Smooth muscle cell (in vitro differentiated cells): ENCODE data around the gene MYL10. TPM values are rescaled to one million over a fixed set of nuclear protein-coding genes. Genes with fewer than 3 reads are reported as not detected.
A peak's percentile ranks its signal among the peaks of the same experiment; 100 is the strongest.

Experiments
- DNase-seq: peaks from one replicate; lab custom pipeline; 2025; ENCODE audit not compliant: unreplicated experiment; lab: John Stamatoyannopoulos, UW
- H2AFZ ChIP-seq: fragments of 200-600 bp; sonication (generic); 2 replicates; pipeline ENCODE4 v1.6.0; 2016; ENCODE audit warnings: antibody characterized with exemption, low read depth, mild to moderate bottlenecking
- H3F3A ChIP-seq: fragments of 200-600 bp; sonication (generic); 2 replicates; pipeline ENCODE4 v1.6.0; 2017; ENCODE audit warnings: antibody characterized with exemption, low read depth
- H3K27ac ChIP-seq: fragments of 200-600 bp; sonication (generic); 2 replicates; pipeline ENCODE4 v1.5.1; 2016; ENCODE audit warnings: low read depth, mild to moderate bottlenecking
- H3K27me3 ChIP-seq: fragments of 200-600 bp; sonication (generic); 2 replicates; pipeline ENCODE4 v1.6.1; 2016; ENCODE audit warnings: low read depth, mild to moderate bottlenecking
- H3K36me3 ChIP-seq: fragments of 200-600 bp; sonication (generic); 2 replicates; pipeline ENCODE4 v1.5.1; 2016; ENCODE audit warnings: low read depth
- H3K4me1 ChIP-seq: fragments of 200-600 bp; sonication (generic); 2 replicates; pipeline ENCODE4 v1.5.1; 2016; ENCODE audit warnings: low read depth
- H3K4me2 ChIP-seq: fragments of 200-600 bp; sonication (generic); 2 replicates; pipeline ENCODE4 v1.6.0; 2016; ENCODE audit warnings: mild to moderate bottlenecking
- H3K4me3 ChIP-seq: fragments of 200-600 bp; sonication (generic); 2 replicates; pipeline ENCODE4 v1.5.1; 2016; ENCODE audit warnings: mild to moderate bottlenecking
- H3K79me2 ChIP-seq: fragments of 200-600 bp; sonication (generic); 2 replicates; pipeline ENCODE4 v1.6.0; 2016; ENCODE audit warnings: low read depth, mild to moderate bottlenecking
- H3K9ac ChIP-seq: fragments of 200-600 bp; sonication (generic); 2 replicates; pipeline ENCODE4 v1.6.0; 2016; ENCODE audit warnings: low read depth
- H3K9me3 ChIP-seq: fragments of 200-600 bp; sonication (generic); replicated peaks from 2 replicates; pipeline ENCODE4 v1.5.1; 2016; ENCODE audit warnings: low read depth
- H4K20me1 ChIP-seq: fragments of 200-600 bp; sonication (generic); 2 replicates; pipeline ENCODE4 v1.6.0; 2016; ENCODE audit warnings: low read depth
- WGBS: methylation state at CpG from one replicate; pipeline ENCODE4 v1.1.7; 2016; ENCODE audit warnings: low lambda C conversion rate; 5-methylcytosine and 5-hydroxymethylcytosine counted together
- polyA plus RNA-seq: library from polyadenylated mRNA; unstranded; fragments of >200 nt; fragmentation: Nextera tagmentation; extraction: Ambion mirVana; gene quantifications from 2 replicates; pipeline ENCODE4 v1.2.1, GENCODE V29; 2016
- total RNA-seq: library from RNA; depleted of rRNA; stranded (reverse); fragments of >200 nt; gene quantifications from 2 replicates; pipeline ENCODE4 v1.2.3, GENCODE V29; 2014
- TF ChIP-seq, protein P1 (sequence below): fragments of 200-600 bp; sonication (generic); IDR thresholded peaks from 2 replicates; pipeline ENCODE4 v1.5.1; 2017; ENCODE audit warnings: borderline replicate concordance, mild to moderate bottlenecking, antibody characterized with exemption; ENCODE audit not compliant: insufficient read depth, poor library complexity, severe bottlenecking

Gene MYL10
- total and polyA plus RNA-seq, 2 experiments from 2014 or later: 5.3 to 32.7 TPM

DNA sequence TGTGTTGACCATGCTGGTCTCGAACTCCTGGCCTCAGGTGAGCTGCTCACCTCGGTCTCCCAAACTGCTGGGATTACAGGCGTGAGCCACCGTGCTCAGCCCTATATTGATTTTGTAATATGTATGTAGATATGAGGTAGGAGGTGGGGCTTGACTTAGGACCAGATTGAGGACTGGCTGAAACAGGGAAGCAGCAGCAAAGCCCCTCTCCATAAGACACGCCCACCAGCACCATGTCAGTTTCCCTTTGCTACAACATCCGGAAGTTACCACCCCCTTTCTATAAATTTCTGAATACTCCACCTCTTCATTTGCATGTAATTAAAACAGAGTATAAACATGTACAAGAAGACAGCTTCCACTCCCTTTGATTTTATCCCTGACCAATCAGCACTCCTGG is 47.9 kb upstream of the MYL10 start:
- Histone ChIP-seq H2AFZ (no peak overlapping the region), H3K4me2 (no peak overlapping the region), H3K9me3 (no peaks in the 10 kb centered on the region), H3K4me3 (no peak overlapping the region), H4K20me1 (no peaks in the 10 kb centered on the region), H3F3A (no peaks in the 10 kb centered on the region), H3K36me3 (no peaks in the 10 kb centered on the region), H3K4me1 (no peaks in the 10 kb centered on the region), H3K27ac (no peak overlapping the region), H3K79me2 (no peaks in the 10 kb centered on the region), H3K9ac (no peak overlapping the region), H3K27me3 (no peaks in the 10 kb centered on the region)
- DNase-seq: no peak
- 87% methylated on average over 6 of the region's 6 CpGs for WGBS
- TF ChIP-seq, protein P1, sequence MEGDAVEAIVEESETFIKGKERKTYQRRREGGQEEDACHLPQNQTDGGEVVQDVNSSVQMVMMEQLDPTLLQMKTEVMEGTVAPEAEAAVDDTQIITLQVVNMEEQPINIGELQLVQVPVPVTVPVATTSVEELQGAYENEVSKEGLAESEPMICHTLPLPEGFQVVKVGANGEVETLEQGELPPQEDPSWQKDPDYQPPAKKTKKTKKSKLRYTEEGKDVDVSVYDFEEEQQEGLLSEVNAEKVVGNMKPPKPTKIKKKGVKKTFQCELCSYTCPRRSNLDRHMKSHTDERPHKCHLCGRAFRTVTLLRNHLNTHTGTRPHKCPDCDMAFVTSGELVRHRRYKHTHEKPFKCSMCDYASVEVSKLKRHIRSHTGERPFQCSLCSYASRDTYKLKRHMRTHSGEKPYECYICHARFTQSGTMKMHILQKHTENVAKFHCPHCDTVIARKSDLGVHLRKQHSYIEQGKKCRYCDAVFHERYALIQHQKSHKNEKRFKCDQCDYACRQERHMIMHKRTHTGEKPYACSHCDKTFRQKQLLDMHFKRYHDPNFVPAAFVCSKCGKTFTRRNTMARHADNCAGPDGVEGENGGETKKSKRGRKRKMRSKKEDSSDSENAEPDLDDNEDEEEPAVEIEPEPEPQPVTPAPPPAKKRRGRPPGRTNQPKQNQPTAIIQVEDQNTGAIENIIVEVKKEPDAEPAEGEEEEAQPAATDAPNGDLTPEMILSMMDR: no peak

DNA sequence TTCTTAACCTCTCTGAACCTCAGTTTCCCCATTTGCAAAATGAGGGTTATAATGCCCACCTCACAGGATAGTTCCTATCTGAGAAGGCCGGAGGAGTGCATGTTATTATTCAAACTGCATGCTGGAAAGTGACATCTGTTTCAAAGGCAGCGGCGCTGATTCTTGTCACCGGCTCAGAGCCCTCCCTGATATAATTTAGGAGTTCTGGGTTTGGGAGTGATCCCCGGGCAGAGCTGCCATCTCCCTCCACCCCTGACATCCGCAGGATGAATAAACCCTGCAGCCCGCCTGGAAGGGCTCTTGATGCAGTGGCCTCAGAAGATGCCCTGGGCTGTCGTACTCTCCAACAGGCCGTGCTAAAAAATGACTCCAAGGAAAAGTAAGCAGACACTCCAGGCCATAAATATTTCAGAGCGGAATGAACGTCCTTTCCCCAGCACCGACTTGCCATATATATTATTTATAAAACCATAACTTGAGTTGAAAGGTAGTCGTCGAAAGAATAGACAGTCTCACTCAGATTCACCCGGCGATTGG is 47.0 kb upstream of the MYL10 start:
- Histone ChIP-seq H3K27me3 (no peaks in the 10 kb centered on the region), H3K36me3 (no peaks in the 10 kb centered on the region), H3K27ac (no peak overlapping the region), H4K20me1 (no peaks in the 10 kb centered on the region), H3K4me3 (no peak overlapping the region), H2AFZ (peak overlapping the region; percentile 23), H3K79me2 (no peaks in the 10 kb centered on the region), H3K4me2 (no peak overlapping the region), H3K9ac (no peak overlapping the region), H3K9me3 (no peaks in the 10 kb centered on the region), H3F3A (no peaks in the 10 kb centered on the region), H3K4me1 (no peaks in the 10 kb centered on the region)
- TF ChIP-seq, protein P1: no peak
- WGBS: 79% methylated on average over 16 of the region's 16 CpGs
- DNase-seq: no peak

DNA sequence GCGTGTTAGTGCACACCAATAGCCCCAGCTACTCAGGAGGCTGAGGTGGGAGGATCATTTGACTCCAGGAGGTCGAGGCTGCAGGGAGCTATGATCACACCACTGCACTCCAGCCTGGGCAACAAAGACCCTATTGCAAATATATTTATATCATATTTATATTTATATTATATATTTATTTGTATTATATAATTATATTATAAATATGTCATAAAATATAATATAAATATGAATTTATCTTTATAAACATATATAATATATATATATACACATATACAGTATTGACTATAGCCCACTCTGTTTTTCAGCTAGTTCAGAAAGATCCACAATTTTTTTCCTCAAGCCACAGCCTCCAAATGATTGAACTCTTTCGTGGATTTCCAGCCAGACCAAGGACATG is 45.3 kb upstream of the MYL10 start:
- Histone ChIP-seq H3K4me3 (no peak overlapping the region), H3K27me3 (no peaks in the 10 kb centered on the region), H3K4me2 (no peak overlapping the region), H2AFZ (no peak overlapping the region), H3K9me3 (no peaks in the 10 kb centered on the region), H3K9ac (no peak overlapping the region), H3K36me3 (no peaks in the 10 kb centered on the region), H3F3A (no peaks in the 10 kb centered on the region), H3K79me2 (no peaks in the 10 kb centered on the region), H4K20me1 (no peaks in the 10 kb centered on the region), H3K27ac (no peak overlapping the region), H3K4me1 (no peaks in the 10 kb centered on the region)
- 91% methylated on average over 3 of the region's 3 CpGs for WGBS
- DNase-seq: no peak
- TF ChIP-seq, protein P1: no peak

DNA sequence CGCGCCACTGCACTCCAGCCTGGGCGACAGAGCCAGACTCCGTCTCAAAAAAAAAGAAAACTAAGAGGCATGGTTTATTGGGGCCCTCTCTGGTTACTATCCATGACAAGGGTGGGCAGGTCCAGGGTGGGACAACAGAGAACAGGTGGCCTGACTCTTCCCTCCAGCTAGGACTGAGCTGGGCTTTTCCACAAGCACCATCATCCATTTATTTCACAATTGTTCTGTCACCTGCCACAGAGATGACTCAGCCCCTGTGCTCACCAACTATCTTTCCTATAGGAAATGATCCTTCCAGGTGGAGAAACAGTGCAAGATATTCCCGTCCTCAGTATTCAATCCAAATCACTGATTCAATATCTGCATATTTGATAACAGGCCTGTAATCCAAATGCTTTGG is 44.9 kb upstream of the MYL10 start:
- Histone ChIP-seq H3K36me3 (no peaks in the 10 kb centered on the region), H2AFZ (no peak overlapping the region), H3K27me3 (no peaks in the 10 kb centered on the region), H4K20me1 (no peaks in the 10 kb centered on the region), H3F3A (no peaks in the 10 kb centered on the region), H3K9ac (no peak overlapping the region), H3K4me2 (no peak overlapping the region), H3K79me2 (no peaks in the 10 kb centered on the region), H3K9me3 (no peaks in the 10 kb centered on the region), H3K4me3 (no peak overlapping the region), H3K4me1 (no peaks in the 10 kb centered on the region), H3K27ac (no peak overlapping the region)
- TF ChIP-seq, protein P1: no peak
- WGBS: 74% methylated on average over 5 of the region's 5 CpGs
- no peak for DNase-seq
